ENCODE measurements around the gene SMC2. TPM values are rescaled to one million over a fixed set of nuclear protein-coding genes. Genes with fewer than 3 reads are reported as not detected.

SMC2 gene
- 18.8 TPM for polyA plus RNA-seq (2013, experiment 1 of 2)
- polyA plus RNA-seq (2013, experiment 2 of 2), result 22.5 TPM

DNA sequence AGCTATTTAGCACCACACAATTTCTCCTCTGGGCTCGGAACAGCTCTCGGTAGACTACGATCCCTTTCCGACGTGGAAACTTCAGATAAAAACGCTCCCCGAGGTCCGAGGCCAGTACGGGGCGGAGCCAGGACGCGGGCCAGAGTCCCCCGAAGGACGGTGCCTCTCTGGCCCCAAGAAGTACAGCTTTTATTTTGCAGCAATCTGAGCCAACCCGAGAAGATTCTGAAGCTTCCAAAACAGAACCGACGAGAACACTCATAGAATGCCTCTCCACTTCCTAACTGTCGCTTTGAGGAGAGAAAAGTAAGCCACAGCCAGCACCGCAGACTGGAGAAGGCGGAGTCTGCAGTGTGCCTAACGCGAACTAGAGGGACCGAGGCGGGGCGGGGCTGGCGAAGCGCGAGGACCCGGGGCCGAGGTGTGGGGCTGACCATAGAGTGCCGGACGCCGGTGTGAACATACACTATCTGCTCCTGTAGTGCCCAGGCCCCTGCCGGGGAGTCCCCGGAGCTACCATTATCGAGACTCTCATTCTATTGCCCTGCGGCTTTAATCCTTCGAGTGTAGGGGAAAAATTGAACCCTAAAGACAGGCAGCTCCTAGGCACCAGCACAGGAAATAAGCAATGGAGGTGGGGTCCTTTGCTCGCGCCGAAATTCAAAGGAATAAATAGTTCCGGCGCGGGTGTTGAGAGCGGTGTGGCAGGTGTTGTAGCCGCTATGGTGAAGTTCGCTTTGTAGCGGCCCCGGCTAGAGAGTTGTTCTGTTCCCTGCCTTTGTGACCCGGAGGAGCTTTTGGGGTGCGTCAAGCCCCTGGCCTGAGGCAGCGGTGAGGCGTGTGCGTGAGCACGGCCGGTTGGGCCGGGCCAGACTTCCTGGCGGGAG lies at the start of gene SMC2:
Gene SMC2, plus strand, starts transcription at position 663 of the 887 bp plus-strand sequence. CDS start 1,076 bp downstream, outside the sequence.
- Histone ChIP-seq H3K4me3 (ENCODE audit: extremely low read depth, insufficient read depth, low read length, poor library complexity, severe bottlenecking) (peak within 1 kb of the TSS; percentile 53), H3K9me3 (ENCODE audit: control insufficient read depth, low read length) (no peaks in the 10 kb centered on the region), H3K27ac (ENCODE audit: low read depth, low read length, severe bottlenecking) (peak within 1 kb of the TSS; percentile 99), H3K4me1 (ENCODE audit: control insufficient read depth, insufficient read depth, low read length, poor library complexity, severe bottlenecking) (no peaks in the 10 kb centered on the region), H3K36me3 (ENCODE audit: control insufficient read depth, insufficient read depth, low read length) (no peaks in the 10 kb centered on the region)
- WGBS, 2 experiments (ENCODE audit: insufficient coverage in 2 of 2), result 0% methylated on average over 26 to 39 of the region's 58 CpGs

DNA sequence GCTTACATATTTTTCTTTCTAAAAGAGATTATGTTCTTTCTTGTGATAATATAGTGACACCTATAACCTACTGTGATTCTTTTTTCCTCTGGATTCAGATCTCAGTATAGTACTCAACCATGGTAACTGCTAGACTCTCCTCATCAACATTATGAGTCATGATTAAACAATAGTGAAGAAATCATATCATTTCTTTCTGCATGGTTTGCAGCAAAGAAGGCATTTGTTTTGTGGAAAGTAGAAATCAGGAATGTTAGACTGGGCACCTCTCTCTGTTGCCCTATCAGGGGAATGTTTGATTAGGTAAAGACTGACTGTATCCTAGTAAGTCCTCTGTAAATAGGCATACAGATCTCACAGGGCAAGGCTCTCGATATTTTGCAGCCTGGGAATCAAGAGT lies 25.6 kb upstream of the SMC2 start:
- H3K4me1 ChIP-seq (ENCODE audit: control insufficient read depth, insufficient read depth, low read length, poor library complexity, severe bottlenecking), result no peaks in the 10 kb centered on the region
- no CpG with 5 or more reads among the region's 1 CpG for WGBS, 2 experiments (ENCODE audit: insufficient coverage in 2 of 2)
- no peak overlapping the region for H3K4me3 ChIP-seq (ENCODE audit: extremely low read depth, insufficient read depth, low read length, poor library complexity, severe bottlenecking)
- H3K9me3 ChIP-seq (ENCODE audit: control insufficient read depth, low read length), result peaks cover 6% of the 10 kb centered on the region
- H3K27ac ChIP-seq (ENCODE audit: low read depth, low read length, severe bottlenecking), result no peak overlapping the region
- H3K36me3 ChIP-seq (ENCODE audit: control insufficient read depth, insufficient read depth, low read length), result no peaks in the 10 kb centered on the region

DNA sequence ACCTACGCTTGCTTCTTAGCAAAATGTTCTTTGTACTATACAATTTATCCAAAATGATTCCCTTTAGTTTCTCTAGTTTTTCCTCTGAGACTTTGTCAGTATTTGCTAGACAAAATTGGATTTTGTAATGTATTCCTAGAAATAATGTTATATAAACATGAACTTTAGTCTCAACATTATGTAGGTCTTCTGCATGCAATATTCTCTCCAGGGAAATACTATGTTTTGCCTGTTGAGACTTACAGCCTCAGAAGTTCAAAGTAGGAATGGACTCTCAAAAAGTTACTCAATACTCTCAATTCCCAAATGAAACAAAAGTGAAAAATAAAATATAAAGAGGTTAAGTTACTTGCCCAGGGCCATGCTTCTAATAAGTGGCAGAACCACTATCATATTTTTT lies 24.8 kb upstream of the SMC2 start:
- no peak overlapping the region for H3K27ac ChIP-seq (ENCODE audit: low read depth, low read length, severe bottlenecking)
- H3K4me1 ChIP-seq (ENCODE audit: control insufficient read depth, insufficient read depth, low read length, poor library complexity, severe bottlenecking), result no peaks in the 10 kb centered on the region
- peaks cover 6% of the 10 kb centered on the region for H3K9me3 ChIP-seq (ENCODE audit: control insufficient read depth, low read length)
- no peaks in the 10 kb centered on the region for H3K36me3 ChIP-seq (ENCODE audit: control insufficient read depth, insufficient read depth, low read length)
- no CpG with 5 or more reads among the region's 1 CpG for WGBS, 2 experiments (ENCODE audit: insufficient coverage in 2 of 2)
- H3K4me3 ChIP-seq (ENCODE audit: extremely low read depth, insufficient read depth, low read length, poor library complexity, severe bottlenecking), result no peak overlapping the region

DNA sequence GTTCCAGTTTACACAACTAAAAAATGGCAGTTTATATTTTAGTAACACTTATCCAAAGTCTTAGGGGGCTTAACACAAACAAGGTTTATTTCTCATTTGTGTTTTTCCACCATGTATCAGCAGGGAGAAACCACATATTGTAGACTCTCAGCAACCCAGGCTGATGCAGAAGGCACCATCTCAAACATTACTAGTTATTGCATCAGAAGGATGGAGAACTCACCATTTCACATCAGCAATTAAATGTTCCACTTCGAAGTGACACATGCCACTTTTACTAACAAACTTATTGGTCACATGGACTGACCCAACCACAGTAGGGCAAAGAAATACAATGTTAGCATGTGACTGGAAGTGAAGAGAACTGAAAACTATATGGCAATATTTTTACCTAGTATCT lies 22.5 kb upstream of the SMC2 start:
- no peaks in the 10 kb centered on the region for H3K9me3 ChIP-seq (ENCODE audit: control insufficient read depth, low read length)
- H3K27ac ChIP-seq (ENCODE audit: low read depth, low read length, severe bottlenecking), result no peak overlapping the region
- H3K4me3 ChIP-seq (ENCODE audit: extremely low read depth, insufficient read depth, low read length, poor library complexity, severe bottlenecking), result no peak overlapping the region
- no peaks in the 10 kb centered on the region for H3K36me3 ChIP-seq (ENCODE audit: control insufficient read depth, insufficient read depth, low read length)
- H3K4me1 ChIP-seq (ENCODE audit: control insufficient read depth, insufficient read depth, low read length, poor library complexity, severe bottlenecking), result no peaks in the 10 kb centered on the region
- WGBS, 2 experiments (ENCODE audit: insufficient coverage in 2 of 2), result no CpG with 5 or more reads among the region's 1 CpG

DNA sequence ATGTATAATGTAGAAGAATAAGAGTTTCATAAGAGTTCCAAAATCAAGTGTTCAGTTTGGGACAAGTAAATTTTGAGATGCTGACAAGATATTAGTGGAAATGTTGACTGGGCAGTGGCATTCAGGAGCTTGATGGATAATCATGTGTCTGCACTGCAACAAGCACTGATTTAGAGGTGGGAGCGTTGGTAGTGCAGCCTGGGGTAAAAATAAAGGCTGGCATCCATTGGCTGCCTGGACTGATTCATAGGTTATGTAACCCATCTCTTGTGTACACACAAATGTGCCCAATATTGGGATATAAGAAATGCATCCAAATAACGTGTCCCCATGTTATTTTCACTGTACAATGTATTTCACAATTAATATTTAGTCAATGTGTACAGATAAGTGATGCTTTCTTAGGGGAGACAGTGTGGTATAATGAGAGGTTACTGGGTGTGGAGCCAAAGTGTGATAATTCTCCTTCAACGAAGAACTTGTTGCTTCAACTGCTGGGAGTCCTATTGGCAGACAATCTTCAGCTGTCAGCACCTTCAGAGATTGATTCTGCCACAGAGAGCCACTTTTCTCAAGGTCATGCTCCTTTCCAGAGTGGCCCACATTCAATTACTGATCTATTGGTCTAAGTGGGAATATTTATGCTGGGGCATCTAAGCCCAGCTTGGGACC lies 20.9 kb upstream of the SMC2 start:
- Histone ChIP-seq H3K4me3 (ENCODE audit: extremely low read depth, insufficient read depth, low read length, poor library complexity, severe bottlenecking) (no peak overlapping the region), H3K27ac (ENCODE audit: low read depth, low read length, severe bottlenecking) (no peak overlapping the region), H3K4me1 (ENCODE audit: control insufficient read depth, insufficient read depth, low read length, poor library complexity, severe bottlenecking) (no peaks in the 10 kb centered on the region), H3K36me3 (ENCODE audit: control insufficient read depth, insufficient read depth, low read length) (no peaks in the 10 kb centered on the region), H3K9me3 (ENCODE audit: control insufficient read depth, low read length) (no peaks in the 10 kb centered on the region)
- 40 to 50% methylated on average over 1 to 2 of the region's 3 CpGs for WGBS, 2 experiments (ENCODE audit: insufficient coverage in 2 of 2)

DNA sequence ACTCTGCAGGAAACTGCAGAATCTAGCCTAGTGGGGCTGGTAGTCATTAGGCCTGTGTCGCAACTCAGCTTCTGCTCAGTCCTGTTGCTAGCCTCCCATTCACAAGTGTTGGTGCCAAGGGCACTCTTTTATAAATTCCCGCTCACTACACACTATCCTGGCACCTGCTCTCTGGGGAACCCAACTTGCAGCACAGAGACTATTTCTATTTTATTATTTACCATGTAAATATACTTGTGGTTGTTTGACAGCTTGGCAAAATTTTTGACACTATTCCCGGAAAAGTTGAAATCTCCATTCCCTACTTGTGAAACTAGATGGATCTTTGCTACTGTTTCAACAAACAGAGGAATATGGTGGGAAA lies 20.4 kb upstream of the SMC2 start:
- 77 to 88% methylated on average over 1 to 2 of the region's 3 CpGs for WGBS, 2 experiments (ENCODE audit: insufficient coverage in 2 of 2)
- H3K4me1 ChIP-seq (ENCODE audit: control insufficient read depth, insufficient read depth, low read length, poor library complexity, severe bottlenecking), result no peaks in the 10 kb centered on the region
- H3K9me3 ChIP-seq (ENCODE audit: control insufficient read depth, low read length), result no peaks in the 10 kb centered on the region
- H3K27ac ChIP-seq (ENCODE audit: low read depth, low read length, severe bottlenecking), result no peak overlapping the region
- no peaks in the 10 kb centered on the region for H3K36me3 ChIP-seq (ENCODE audit: control insufficient read depth, insufficient read depth, low read length)
- H3K4me3 ChIP-seq (ENCODE audit: extremely low read depth, insufficient read depth, low read length, poor library complexity, severe bottlenecking), result no peak overlapping the region

DNA sequence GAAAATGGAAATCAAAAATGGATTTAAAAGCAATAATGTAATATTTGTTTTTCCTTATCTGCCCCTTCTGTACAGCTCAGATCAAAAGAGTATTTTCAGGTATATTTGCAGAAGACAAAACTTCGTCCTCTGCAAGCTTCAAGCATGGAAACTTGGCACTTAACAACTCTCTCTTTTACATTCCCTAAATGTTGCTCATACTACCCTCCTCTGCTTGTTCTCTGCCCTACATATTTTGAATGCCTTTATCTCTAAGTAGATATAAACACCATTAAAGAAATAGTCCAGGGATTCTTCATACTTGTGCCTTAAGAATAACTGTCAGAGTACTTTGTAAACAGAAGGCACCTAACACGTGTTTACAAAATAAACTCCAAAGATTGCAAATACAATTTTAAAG lies 19.2 kb upstream of the SMC2 start:
- Histone ChIP-seq H3K4me3 (ENCODE audit: extremely low read depth, insufficient read depth, low read length, poor library complexity, severe bottlenecking) (no peak overlapping the region), H3K4me1 (ENCODE audit: control insufficient read depth, insufficient read depth, low read length, poor library complexity, severe bottlenecking) (no peaks in the 10 kb centered on the region), H3K9me3 (ENCODE audit: control insufficient read depth, low read length) (peaks cover 7% of the 10 kb centered on the region), H3K27ac (ENCODE audit: low read depth, low read length, severe bottlenecking) (no peak overlapping the region), H3K36me3 (ENCODE audit: control insufficient read depth, insufficient read depth, low read length) (no peaks in the 10 kb centered on the region)
- WGBS, 2 experiments (ENCODE audit: insufficient coverage in 2 of 2), result 0 to 80% methylated on average over 1 of the region's 2 CpGs

DNA sequence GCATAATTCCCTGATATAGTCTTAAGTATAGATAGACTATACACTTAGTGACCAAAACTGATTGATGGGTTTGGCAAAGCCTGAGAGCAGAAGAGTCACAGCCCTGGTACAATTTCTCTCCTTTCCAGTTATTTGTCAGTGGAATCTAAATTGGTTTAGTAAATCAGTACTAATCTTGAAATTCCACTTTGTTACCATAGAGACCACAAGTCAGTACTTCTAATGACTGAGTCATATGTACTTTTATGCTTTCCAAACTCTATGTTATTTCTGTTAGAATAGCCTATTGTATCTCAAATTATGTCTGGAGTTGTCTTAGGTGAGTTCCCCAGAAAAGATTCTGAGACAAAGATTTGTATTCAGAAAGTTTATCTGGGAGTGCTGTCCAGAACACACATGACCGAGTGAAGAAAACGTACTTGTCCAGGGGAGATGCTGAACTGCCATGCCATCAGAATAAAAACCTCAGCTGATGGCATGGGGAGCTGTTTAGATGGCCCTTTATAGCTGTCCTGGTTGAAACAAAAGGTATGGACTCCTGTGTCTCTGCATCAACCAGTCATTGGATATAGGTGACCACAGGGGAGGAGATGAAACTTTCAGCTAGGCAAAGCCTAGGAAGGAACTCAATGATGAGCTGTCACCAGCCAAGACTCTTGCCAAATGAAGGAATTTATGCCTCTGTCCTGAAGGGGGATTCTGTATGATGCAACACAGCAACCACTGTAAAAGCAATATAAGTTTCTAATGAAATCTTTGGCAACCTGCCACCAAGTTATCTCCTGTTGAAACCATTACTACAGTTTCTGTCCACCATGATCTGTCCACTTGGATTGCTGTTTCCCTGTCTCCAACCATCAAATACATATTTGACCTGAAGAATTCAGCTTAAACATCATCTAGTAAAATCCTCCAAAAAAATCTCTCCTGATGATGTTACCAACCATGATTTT lies 18.0 kb upstream of the SMC2 start:
- no peaks in the 10 kb centered on the region for H3K36me3 ChIP-seq (ENCODE audit: control insufficient read depth, insufficient read depth, low read length)
- H3K4me3 ChIP-seq (ENCODE audit: extremely low read depth, insufficient read depth, low read length, poor library complexity, severe bottlenecking), result no peak overlapping the region
- H3K27ac ChIP-seq (ENCODE audit: low read depth, low read length, severe bottlenecking), result no peak overlapping the region
- peaks cover 9% of the 10 kb centered on the region for H3K9me3 ChIP-seq (ENCODE audit: control insufficient read depth, low read length)
- no peaks in the 10 kb centered on the region for H3K4me1 ChIP-seq (ENCODE audit: control insufficient read depth, insufficient read depth, low read length, poor library complexity, severe bottlenecking)
- WGBS, 2 experiments (ENCODE audit: insufficient coverage in 2 of 2), result 31 to 36% methylated on average over 2 of the region's 2 CpGs

DNA sequence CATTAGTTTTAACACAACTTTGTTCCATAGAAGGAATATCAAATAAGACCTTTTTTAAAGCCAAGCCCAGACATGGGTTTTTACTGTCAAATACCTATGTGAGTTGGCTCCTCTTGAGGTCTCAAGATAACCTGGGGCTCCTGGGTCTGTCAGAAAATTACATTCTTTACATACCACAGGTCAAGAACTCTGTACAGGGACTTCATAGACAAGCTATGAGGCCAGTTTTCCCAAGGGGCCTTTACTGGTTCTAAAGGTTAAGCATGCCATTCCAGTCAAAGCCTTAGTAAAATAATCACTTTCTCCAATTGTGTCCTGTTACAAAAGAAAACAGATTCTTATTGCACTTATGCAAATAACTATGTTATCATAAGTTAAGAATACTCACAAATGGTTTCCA lies 15.5 kb upstream of the SMC2 start:
- Histone ChIP-seq H3K27ac (ENCODE audit: low read depth, low read length, severe bottlenecking) (no peak overlapping the region), H3K4me1 (ENCODE audit: control insufficient read depth, insufficient read depth, low read length, poor library complexity, severe bottlenecking) (no peaks in the 10 kb centered on the region), H3K9me3 (ENCODE audit: control insufficient read depth, low read length) (peaks cover 24% of the 10 kb centered on the region), H3K36me3 (ENCODE audit: control insufficient read depth, insufficient read depth, low read length) (no peaks in the 10 kb centered on the region), H3K4me3 (ENCODE audit: extremely low read depth, insufficient read depth, low read length, poor library complexity, severe bottlenecking) (no peak overlapping the region)

DNA sequence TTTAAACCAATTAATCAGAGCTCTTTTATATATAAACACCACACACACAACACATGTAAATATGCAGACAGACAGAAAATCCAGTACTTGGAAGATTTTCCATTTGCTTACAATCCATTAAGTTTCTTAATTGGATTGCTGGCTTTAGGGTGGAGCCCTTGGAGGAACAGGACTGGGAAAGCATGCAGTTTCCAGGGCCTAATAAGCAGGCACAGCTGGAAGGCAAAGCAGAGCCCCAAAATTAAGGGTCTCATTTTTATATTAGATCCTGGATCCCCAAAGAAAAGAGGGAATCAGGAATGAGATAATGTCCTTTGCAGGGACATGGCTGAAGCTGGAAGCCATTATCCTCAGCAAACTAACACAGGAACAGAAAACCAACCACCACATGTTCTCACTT lies 13.1 kb upstream of the SMC2 start:
- Histone ChIP-seq H3K9me3 (ENCODE audit: control insufficient read depth, low read length) (peaks cover 24% of the 10 kb centered on the region), H3K27ac (ENCODE audit: low read depth, low read length, severe bottlenecking) (no peak overlapping the region), H3K4me1 (ENCODE audit: control insufficient read depth, insufficient read depth, low read length, poor library complexity, severe bottlenecking) (no peaks in the 10 kb centered on the region), H3K36me3 (ENCODE audit: control insufficient read depth, insufficient read depth, low read length) (no peaks in the 10 kb centered on the region), H3K4me3 (ENCODE audit: extremely low read depth, insufficient read depth, low read length, poor library complexity, severe bottlenecking) (no peak overlapping the region)

Measured in mesodermal cell (in vitro differentiated cells).